Fibroblast of mammary gland (primary cell): ENCODE measurements around the gene CD38.

Source experiments
- DNase-seq: peaks from one replicate; pipeline ENCODE4 v3.0.0-alpha.2; 2010; ENCODE audit warnings: low read depth
- H3K4me3 ChIP-seq: 2 replicates; pipeline ENCODE4 v1.5.1; 2011; ENCODE audit warnings: low read depth, mild to moderate bottlenecking, low read length, moderate library complexity; ENCODE audit not compliant: control insufficient read depth
- TF ChIP-seq, protein P1 (sequence below): conservative IDR thresholded peaks from 2 replicates; pipeline ENCODE4 v1.5.1; 2011; ENCODE audit warnings: low read depth, low read length, inconsistent platforms; ENCODE audit not compliant: control insufficient read depth, insufficient read depth

CD38 gene

DNA sequence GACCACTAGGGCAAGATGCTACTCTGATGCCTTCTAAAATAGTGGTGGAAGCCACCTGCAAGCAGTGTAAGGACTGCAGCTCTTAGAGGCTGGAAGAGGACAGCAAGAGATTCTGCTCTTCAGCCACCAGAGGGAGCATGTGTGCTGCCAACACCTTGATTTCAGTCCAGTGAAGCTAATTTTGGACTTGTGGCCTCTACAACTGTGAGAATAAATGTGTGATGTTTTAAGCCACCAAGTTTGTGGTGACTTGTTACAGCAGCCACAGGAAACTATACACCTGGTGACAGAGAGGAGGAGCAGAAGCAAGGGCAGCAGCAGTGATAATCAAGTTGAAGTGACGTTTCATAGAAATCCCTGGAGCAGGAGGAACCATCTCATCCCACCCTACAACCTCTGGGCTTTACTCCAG, 104.6 kb downstream of the CD38 start:
- H3K4me3 ChIP-seq, result no peak overlapping the region
- peak; percentile 86 for DNase-seq
- TF ChIP-seq, protein P1, sequence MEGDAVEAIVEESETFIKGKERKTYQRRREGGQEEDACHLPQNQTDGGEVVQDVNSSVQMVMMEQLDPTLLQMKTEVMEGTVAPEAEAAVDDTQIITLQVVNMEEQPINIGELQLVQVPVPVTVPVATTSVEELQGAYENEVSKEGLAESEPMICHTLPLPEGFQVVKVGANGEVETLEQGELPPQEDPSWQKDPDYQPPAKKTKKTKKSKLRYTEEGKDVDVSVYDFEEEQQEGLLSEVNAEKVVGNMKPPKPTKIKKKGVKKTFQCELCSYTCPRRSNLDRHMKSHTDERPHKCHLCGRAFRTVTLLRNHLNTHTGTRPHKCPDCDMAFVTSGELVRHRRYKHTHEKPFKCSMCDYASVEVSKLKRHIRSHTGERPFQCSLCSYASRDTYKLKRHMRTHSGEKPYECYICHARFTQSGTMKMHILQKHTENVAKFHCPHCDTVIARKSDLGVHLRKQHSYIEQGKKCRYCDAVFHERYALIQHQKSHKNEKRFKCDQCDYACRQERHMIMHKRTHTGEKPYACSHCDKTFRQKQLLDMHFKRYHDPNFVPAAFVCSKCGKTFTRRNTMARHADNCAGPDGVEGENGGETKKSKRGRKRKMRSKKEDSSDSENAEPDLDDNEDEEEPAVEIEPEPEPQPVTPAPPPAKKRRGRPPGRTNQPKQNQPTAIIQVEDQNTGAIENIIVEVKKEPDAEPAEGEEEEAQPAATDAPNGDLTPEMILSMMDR, result peak; percentile 96

DNA sequence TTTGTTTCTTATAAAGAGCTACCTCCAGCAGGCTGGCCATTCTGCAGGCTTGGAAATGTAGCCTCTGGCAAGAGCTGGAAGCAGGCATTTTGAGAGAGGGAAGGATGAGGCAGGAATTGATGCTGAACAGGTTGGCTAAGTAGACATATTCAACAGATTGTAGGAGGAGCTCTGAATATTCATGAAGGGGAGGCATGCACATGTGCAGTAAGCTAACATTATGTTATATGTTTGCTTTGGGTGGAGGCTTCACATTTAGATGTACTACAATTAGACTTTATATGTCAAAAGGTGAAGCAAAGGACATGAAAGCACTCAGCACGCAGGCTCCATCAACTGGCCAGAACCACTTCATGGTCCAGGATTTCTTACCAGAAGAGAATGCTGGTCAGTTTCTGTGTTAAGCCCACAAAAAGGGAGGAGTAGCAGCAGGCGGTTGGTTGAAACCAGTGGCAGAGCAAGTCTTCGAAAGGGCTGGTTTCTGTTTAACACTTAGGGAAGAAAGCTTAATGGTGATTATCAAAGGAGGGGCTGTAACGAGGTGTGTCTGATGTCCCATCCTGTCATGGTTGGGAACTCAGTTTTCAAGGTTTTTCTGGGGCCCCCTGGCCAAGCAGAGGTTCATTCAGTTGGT, 105.6 kb downstream of the CD38 start:
- H3K4me3 ChIP-seq, result no peak overlapping the region
- TF ChIP-seq, protein P1, result no peak
- DNase-seq, result no peak

DNA sequence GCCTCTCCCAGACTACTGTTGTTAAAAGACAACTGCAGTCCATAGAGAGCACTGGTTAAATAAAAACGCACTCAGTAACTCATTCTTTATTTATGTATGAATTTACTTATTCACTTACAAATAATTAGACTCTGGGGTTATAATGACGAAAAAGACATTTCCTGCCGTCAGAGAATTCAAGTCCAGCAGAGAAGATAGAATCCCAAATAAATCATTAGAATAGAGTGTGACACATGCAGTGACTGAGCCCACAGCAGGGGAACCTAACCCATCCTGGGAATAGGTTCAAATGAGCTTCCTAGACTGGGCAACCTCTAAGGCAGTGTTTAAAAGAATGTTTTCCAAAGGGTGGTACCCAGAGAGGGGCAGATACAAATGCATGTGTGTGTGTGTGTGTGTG, 106.5 kb downstream of the CD38 start:
- no peak for DNase-seq
- TF ChIP-seq, protein P1, result no peak
- no peak overlapping the region for H3K4me3 ChIP-seq

DNA sequence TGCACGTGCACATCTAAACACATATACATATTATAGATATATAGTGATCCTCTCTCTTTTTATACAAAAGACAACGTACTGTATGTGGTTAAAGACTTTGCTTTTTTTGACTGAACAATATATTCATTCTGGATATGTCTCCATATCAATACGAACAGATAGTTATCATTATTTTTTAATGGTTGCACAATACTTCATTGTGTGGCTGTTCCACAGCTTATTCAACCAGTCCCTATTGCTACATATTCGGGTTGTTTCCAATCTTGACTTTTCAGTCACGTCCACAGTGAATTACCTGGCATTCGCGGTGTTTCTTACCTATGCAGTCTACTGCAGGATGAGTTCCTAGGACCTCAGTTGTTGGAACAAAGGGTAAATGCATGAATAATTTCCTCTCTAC, 107.3 kb downstream of the CD38 start:
- no peak for DNase-seq
- H3K4me3 ChIP-seq, result no peak overlapping the region
- TF ChIP-seq, protein P1, result no peak

DNA sequence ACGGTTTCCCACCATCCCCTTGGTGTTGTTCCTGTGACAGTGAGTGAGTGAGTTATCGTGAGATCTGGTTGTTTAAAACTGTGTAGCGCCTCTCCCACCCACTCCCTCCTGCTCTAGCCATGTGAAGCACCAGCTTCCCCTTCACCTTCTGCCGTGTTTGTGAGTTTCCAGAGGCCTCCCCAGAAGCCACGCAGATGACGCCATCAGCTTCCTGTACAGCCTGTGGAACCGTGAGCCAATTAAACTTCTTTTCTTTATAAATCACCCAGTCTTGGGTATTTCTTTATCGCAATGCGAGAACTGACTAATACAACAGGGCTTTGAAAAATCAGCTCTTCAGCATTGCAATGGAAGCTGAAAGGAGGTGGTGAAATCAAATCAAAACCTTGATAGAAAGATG, 110.4 kb downstream of the CD38 start:
- no peak for DNase-seq
- H3K4me3 ChIP-seq, result no peak overlapping the region
- TF ChIP-seq, protein P1, result no peak

DNA sequence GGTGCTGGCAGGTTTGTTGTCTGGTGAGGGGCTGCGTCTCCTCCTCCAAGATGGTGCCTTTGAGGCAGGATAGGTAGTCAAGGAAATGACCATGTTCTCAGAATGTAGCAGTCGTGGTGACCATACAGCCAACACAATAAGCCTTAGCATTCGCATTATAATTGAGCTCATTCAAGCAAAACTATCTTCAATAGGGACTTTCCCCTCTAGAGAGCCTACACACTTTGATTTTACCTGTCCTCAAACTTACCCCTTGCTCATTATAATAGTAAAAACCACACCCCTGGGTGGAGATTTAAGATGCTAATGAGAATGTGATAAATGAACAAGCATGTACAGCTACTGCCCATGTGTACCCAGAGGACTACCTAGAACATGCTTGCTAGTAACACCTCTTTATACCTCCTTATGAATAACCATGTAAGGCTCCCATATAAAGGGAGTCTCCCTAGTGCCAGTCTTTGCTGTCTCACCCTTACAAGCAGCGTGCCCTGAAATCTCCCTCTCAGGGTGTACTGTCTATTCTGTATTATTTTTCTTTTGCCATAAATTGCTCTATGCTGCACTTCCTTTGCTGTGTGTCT, 112.2 kb downstream of the CD38 start:
- TF ChIP-seq, protein P1, result no peak
- no peak for DNase-seq
- H3K4me3 ChIP-seq, result no peak overlapping the region

DNA sequence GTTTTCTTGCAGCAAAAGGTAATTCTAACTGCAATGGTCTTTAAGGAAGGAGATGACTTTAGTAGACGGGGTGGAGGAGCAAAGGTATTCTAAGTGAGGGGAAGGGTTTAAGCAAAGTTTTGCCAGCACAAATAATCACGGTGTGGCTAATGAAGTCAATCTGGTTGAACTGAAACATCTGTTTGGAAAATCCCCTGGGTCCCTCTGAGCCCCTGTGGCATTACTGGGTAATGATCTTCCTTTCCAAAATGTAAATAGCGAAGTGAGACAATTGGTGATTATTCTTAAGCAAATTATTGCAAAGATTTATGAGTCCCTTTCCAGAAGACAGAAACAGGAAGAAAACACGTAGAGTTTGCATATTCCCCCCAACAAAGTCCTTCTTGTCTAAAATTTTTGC, 113.2 kb downstream of the CD38 start:
- TF ChIP-seq, protein P1, result no peak
- no peak overlapping the region for H3K4me3 ChIP-seq
- DNase-seq, result no peak
